Stimulated activated CD4-positive, alpha-beta T cell treated with anti-CD3 and anti-CD28 coated beads, Interleukin-2, amount 100 ng/mL, for 4 hours (primary cell): ENCODE measurements around the gene PEX14.

Source experiments
- DNase-seq: peaks from one replicate; pipeline ENCODE4 v3.0.0-alpha.2; 2020; ENCODE audit warnings: low read depth

The PEX14 gene

GRCh38 chr1:10650556-10651388 is 176.0 kb downstream of the PEX14 start:
- DNase-seq: no peak

GRCh38 chr1:10651389-10651766 is 176.6 kb downstream of the PEX14 start:
- DNase-seq: no peak

- no peak for DNase-seq
These were observed 177.0 kb downstream of the PEX14 start for GRCh38 chr1:10651793-10652192.

- DNase-seq: no peak
These were observed 177.9 kb downstream of the PEX14 start for GRCh38 chr1:10652626-10653025.

- DNase-seq: no peak
These were observed 178.8 kb downstream of the PEX14 start for GRCh38 chr1:10653370-10654125.

- DNase-seq: no peak
These were observed 180.3 kb downstream of the PEX14 start for GRCh38 chr1:10655002-10655401.

- no peak for DNase-seq
These were observed 181.7 kb downstream of the PEX14 start for GRCh38 chr1:10656431-10656830.

GRCh38 chr1:10657088-10657847 is 182.5 kb downstream of the PEX14 start:
- no peak for DNase-seq

- no peak for DNase-seq
These were observed 183.8 kb downstream of the PEX14 start for GRCh38 chr1:10658396-10659066.

GRCh38 chr1:10659218-10659617 is 184.5 kb downstream of the PEX14 start:
- no peak for DNase-seq

- no peak for DNase-seq
These were observed 185.1 kb downstream of the PEX14 start for GRCh38 chr1:10659646-10660540.

- no peak for DNase-seq
These were observed 186.7 kb downstream of the PEX14 start for GRCh38 chr1:10661453-10661852.

- DNase-seq: no peak
These were observed 187.4 kb downstream of the PEX14 start for GRCh38 chr1:10662090-10662688.

- no peak for DNase-seq
These were observed 188.3 kb downstream of the PEX14 start for GRCh38 chr1:10662824-10663677.

GRCh38 chr1:10663678-10664035 is 188.9 kb downstream of the PEX14 start:
- DNase-seq: no peak

- no peak for DNase-seq
These were observed 189.5 kb downstream of the PEX14 start for GRCh38 chr1:10664251-10664650.

- no peak for DNase-seq
These were observed 190.5 kb downstream of the PEX14 start for GRCh38 chr1:10665226-10665625.

GRCh38 chr1:10665930-10666850 is 191.4 kb downstream of the PEX14 start:
- no peak for DNase-seq
